Measurements from ENCODE around the gene RGS6. TPM values are rescaled to one million over a fixed set of nuclear protein-coding genes. Genes with fewer than 3 reads are reported as not detected.
A peak's percentile ranks its signal among the peaks of the same experiment; 100 is the strongest.

Gene RGS6
- total and polyA plus RNA-seq, 7 donors = 0.19 to 1.6 (median 0.42) TPM

- Histone ChIP-seq H3K36me3 (ENCODE audit: insufficient read depth in 1 of 2, low read depth in 1 of 2) (no peaks in the 10 kb centered on the region), H3K4me3 (no peak overlapping the region), H3K4me1 (peaks cover 42% of the 10 kb centered on the region), H3K27me3 (ENCODE audit: insufficient read depth in 3 of 3, low read length in 2 of 3) (no peaks in the 10 kb centered on the region), H3K9me3 (no peaks in the 10 kb centered on the region), H3K27ac (no peak overlapping the region)
- ATAC-seq (no peak), DNase-seq (no peak)
- TF ChIP-seq, protein P1, sequence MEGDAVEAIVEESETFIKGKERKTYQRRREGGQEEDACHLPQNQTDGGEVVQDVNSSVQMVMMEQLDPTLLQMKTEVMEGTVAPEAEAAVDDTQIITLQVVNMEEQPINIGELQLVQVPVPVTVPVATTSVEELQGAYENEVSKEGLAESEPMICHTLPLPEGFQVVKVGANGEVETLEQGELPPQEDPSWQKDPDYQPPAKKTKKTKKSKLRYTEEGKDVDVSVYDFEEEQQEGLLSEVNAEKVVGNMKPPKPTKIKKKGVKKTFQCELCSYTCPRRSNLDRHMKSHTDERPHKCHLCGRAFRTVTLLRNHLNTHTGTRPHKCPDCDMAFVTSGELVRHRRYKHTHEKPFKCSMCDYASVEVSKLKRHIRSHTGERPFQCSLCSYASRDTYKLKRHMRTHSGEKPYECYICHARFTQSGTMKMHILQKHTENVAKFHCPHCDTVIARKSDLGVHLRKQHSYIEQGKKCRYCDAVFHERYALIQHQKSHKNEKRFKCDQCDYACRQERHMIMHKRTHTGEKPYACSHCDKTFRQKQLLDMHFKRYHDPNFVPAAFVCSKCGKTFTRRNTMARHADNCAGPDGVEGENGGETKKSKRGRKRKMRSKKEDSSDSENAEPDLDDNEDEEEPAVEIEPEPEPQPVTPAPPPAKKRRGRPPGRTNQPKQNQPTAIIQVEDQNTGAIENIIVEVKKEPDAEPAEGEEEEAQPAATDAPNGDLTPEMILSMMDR (IDR thresholded peaks at IDR 0.05) = no peak
- WGBS, 3 donors = 48 to 81% (median 67%) methylated on average over 2 of the region's 2 CpGs
- intact Hi-C loops (cut with DNase I) = no loop called here
Measured at GRCh38 chr14:72610831-72611200, 678.6 kb downstream of the RGS6 start.

- DNase-seq = no peak
- intact Hi-C loops (cut with DNase I) = no loop called here
- Histone ChIP-seq H3K27me3 (ENCODE audit: insufficient read depth in 3 of 3, low read length in 2 of 3) (no peaks in the 10 kb centered on the region), H3K4me3 (no peak overlapping the region), H3K4me1 (peaks cover 49% of the 10 kb centered on the region), H3K36me3 (ENCODE audit: insufficient read depth in 1 of 2, low read depth in 1 of 2) (no peaks in the 10 kb centered on the region), H3K27ac (peak overlapping the region; percentile 88), H3K9me3 (no peaks in the 10 kb centered on the region)
- 85 to 92% (median 89%) methylated on average over 4 of the region's 4 CpGs for WGBS, 3 donors
- TF ChIP-seq, protein P1 (IDR thresholded peaks at IDR 0.05) = no peak
- no peak for ATAC-seq
Measured at GRCh38 chr14:72611506-72611905, 679.3 kb downstream of the RGS6 start.

DNA sequence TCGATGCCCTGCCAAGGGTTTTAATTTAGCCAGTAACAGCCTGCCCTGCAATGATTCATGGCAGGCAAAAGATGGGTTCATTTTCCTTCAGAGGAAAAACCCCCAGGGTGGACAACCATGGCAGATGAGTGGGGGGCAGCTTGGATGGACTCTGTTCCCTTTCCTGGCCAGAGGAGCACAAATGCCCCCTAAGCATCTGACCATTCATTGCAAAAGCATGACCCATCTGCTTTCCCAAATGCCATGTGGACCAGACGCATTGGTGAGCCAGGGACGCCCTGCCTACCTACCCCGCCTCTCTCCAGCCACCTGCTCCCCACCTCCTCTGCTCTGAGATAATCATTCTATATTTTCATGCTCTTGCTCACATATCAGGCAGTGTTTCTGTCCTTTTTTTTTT lies 679.8 kb downstream of the RGS6 start:
- TF ChIP-seq, protein P1 (IDR thresholded peaks at IDR 0.05) = no peak
- Histone ChIP-seq H3K4me3 (no peak overlapping the region), H3K36me3 (ENCODE audit: insufficient read depth in 1 of 2, low read depth in 1 of 2) (no peaks in the 10 kb centered on the region), H3K4me1 (peaks cover 54% of the 10 kb centered on the region), H3K27me3 (ENCODE audit: insufficient read depth in 3 of 3, low read length in 2 of 3) (no peaks in the 10 kb centered on the region), H3K27ac (peak overlapping the region; percentile 88), H3K9me3 (no peaks in the 10 kb centered on the region)
- intact Hi-C loops (cut with DNase I) = no loop called here
- DNase-seq = no peak
- 46 to 80% (median 68%) methylated on average over 4 of the region's 4 CpGs for WGBS, 3 donors
- ATAC-seq = peak; percentile 51 to 73 (median 62)

DNA sequence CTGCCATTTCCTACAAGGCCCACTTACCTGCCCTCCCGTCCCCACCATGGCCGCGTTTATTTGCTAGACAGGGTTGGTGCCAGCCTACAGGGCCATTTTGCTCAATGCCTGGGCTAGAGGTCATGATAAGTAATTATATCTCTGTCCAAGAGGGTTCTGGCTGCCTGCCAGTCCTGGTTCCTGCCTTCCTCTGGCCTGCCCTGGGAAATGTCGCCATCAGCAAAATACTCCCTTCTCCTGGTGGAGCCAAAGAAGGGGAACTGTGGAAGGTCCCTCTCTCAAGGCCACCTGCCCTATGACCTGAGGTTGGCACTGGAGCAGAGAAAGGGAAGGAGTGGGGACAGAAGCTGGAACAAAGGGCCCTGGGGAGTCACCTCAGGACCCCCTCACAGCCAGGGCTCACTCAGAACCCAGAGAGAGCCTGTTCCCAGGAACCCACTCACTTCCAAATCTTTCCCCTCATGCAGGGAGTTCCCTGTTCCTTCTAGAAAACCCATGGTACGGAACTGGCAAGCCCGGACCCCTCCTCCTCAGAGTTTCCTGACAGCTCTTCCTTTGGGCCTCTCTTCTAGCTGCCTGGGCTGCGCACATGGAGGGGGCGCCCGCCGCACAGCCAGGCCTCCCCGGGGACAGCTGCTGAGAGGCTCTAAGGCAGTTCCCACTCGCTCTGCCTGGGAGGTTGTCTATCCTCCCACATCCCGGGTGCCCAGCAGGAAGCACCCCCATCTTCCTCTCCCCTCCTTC lies 681.2 kb downstream of the RGS6 start:
- H3K27ac ChIP-seq = peak overlapping the region; percentile 88

More for the DNA sequence above, 681.2 kb downstream of the RGS6 start:
- peak; percentile 58 to 74 (median 62) for ATAC-seq
- peak; percentile 76 to 87 for DNase-seq
- intact Hi-C loops (cut with DNase I) = no loop called here
- Histone ChIP-seq H3K9me3 (no peaks in the 10 kb centered on the region), H3K4me3 (no peak overlapping the region), H3K36me3 (ENCODE audit: insufficient read depth in 1 of 2, low read depth in 1 of 2) (no peaks in the 10 kb centered on the region), H3K27me3 (ENCODE audit: insufficient read depth in 3 of 3, low read length in 2 of 3) (no peaks in the 10 kb centered on the region), H3K4me1 (peaks cover 57% of the 10 kb centered on the region)
- TF ChIP-seq, protein P1 (IDR thresholded peaks at IDR 0.05) = no peak
- WGBS, 3 donors = 47 to 57% (median 55%) methylated on average over 13 of the region's 13 CpGs
